ENCODE measurements around the gene CD209. TPM values are rescaled to one million over a fixed set of nuclear protein-coding genes. Genes with fewer than 3 reads are reported as not detected.

The CD209 gene
- total and polyA plus RNA-seq, 7 donors: 1.4 to 12.3 (median 5.4) TPM

GRCh38 chr19:7706955-7707456 is 40.3 kb downstream of the CD209 start:
- DNase-seq: no peak
- peak overlapping the region in 1 of 4 donors; percentile 25 for H3K27ac ChIP-seq
- WGBS, 2 donors: 63% methylated on average over 8 of the region's 8 CpGs

GRCh38 chr19:7706188-7706954 is 41.0 kb downstream of the CD209 start:
- Histone ChIP-seq H3K9me3 (no peaks in the 10 kb centered on the region), H3K27me3 (peaks cover 0 to 17% (median 0%) of the 10 kb centered on the region in 3 donors), H3K27ac (peak overlapping the region in 1 of 4 donors; percentile 31), H3K4me3 (no peak overlapping the region), H3K36me3 (no peaks in the 10 kb centered on the region), H3K4me1 (no peaks in the 10 kb centered on the region)
- TF ChIP-seq POLR2AphosphoS5 (IDR thresholded peaks at IDR 0.05): no peak
- no peak for TF ChIP-seq CTCF (IDR thresholded peaks at IDR 0.05)
- TF ChIP-seq EP300 (IDR thresholded peaks at IDR 0.05): no peak
- TF ChIP-seq POLR2A (IDR thresholded peaks at IDR 0.05): no peak
- 65 to 75% methylated on average over 14 of the region's 14 CpGs for WGBS, 2 donors
- no peak for DNase-seq
- intact Hi-C loops (cut with DNase I): no loop called here

More at GRCh38 chr19:7706955-7707456, 40.3 kb downstream of the CD209 start:
- TF ChIP-seq CTCF (IDR thresholded peaks at IDR 0.05) (no peak), EP300 (IDR thresholded peaks at IDR 0.05) (no peak), POLR2AphosphoS5 (IDR thresholded peaks at IDR 0.05) (no peak), POLR2A (IDR thresholded peaks at IDR 0.05) (no peak)
- no peaks in the 10 kb centered on the region for H3K36me3 ChIP-seq
- intact Hi-C loops (cut with DNase I): no loop called here
- no peak overlapping the region for H3K4me3 ChIP-seq
- no peaks in the 10 kb centered on the region for H3K9me3 ChIP-seq
- H3K4me1 ChIP-seq: no peaks in the 10 kb centered on the region
- H3K27me3 ChIP-seq: peaks cover 0 to 15% (median 0%) of the 10 kb centered on the region in 3 donors

GRCh38 chr19:7705387-7706187 is 41.7 kb downstream of the CD209 start:
- Histone ChIP-seq H3K4me1 (no peaks in the 10 kb centered on the region), H3K36me3 (no peaks in the 10 kb centered on the region), H3K4me3 (no peak overlapping the region), H3K9me3 (no peaks in the 10 kb centered on the region), H3K27me3 (peaks cover 0 to 24% (median 0%) of the 10 kb centered on the region in 3 donors), H3K27ac (peak overlapping the region in 1 of 4 donors; percentile 31)
- WGBS, 2 donors: 38 to 57% methylated on average over 24 of the region's 24 CpGs
- intact Hi-C loops (cut with DNase I): no loop called here
- TF ChIP-seq POLR2A (IDR thresholded peaks at IDR 0.05) (no peak), CTCF (IDR thresholded peaks at IDR 0.05) (no peak), EP300 (IDR thresholded peaks at IDR 0.05) (no peak), POLR2AphosphoS5 (IDR thresholded peaks at IDR 0.05) (no peak)
- DNase-seq: peak; percentile 73

- intact Hi-C loops (cut with DNase I): no loop called here
- H3K27me3 ChIP-seq: peaks cover 0 to 32% (median 9%) of the 10 kb centered on the region in 3 donors
- no peak for TF ChIP-seq CTCF (IDR thresholded peaks at IDR 0.05)
- no peaks in the 10 kb centered on the region for H3K36me3 ChIP-seq
- no peak overlapping the region for H3K27ac ChIP-seq
- no peak for DNase-seq
- H3K4me3 ChIP-seq: no peak overlapping the region
- no peaks in the 10 kb centered on the region for H3K4me1 ChIP-seq
- no peaks in the 10 kb centered on the region for H3K9me3 ChIP-seq
- 70 to 82% methylated on average over 6 of the region's 6 CpGs for WGBS, 2 donors
Observed at GRCh38 chr19:7704280-7705060, 42.9 kb downstream of the CD209 start.

Measured in sigmoid colon (tissue), 7 donors.